GM21360 (cell line): ENCODE measurements around the gene NPBWR2.

Source experiments
- ATAC-seq: cut with Tn5 transposase; IDR thresholded peaks from one replicate; pipeline ENCODE4 v1.9.1; 2021; ENCODE audit warnings: mild to moderate bottlenecking, moderate library complexity; ENCODE audit not compliant: unreplicated experiment

NPBWR2 gene

GRCh38 chr20:64106981-64107735 is at the start of gene NPBWR2:
TSS of gene NPBWR2 (minus strand) at chr20:64107565. CDS start at chr20:64106831, 734 bp downstream.
- no peak for ATAC-seq

DNA sequence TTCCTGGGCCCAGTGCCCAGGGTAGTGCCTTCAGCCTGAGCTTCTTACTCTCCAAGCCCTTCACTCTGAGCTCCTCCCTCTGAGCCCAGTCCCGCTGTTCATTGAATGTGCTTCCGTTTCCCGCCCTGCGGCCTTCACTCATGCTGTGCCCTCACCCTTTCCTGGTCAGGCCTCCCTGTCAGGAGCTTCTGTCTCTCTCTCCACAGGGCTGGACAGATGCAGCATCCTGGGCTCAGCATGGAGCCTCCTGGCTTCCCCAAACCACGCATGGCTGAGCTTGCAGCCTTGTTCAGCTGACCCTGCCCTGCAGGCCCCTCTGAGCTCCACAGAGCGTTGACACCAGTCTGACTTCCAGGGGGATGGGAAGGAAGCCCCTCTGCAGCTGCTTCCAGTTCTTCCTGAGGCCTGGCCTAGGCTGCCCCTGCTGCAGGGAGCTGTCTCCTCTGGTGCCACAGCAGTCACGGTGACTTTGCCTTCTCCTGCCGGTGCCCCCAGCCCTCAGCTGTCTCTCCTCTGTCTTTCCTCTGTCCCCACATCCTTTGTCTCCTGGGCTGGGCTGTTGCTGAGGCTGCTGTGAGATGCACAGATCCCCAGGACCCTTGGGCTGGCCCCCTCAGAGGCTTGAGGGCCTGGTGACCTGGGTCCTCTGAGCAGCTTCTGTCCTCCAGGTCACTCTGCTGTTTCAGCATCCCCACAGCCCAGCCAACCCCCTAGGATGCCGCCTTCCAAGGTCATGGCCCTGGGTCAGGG is 48.9 kb upstream of the NPBWR2 start:
- no peak for ATAC-seq

DNA sequence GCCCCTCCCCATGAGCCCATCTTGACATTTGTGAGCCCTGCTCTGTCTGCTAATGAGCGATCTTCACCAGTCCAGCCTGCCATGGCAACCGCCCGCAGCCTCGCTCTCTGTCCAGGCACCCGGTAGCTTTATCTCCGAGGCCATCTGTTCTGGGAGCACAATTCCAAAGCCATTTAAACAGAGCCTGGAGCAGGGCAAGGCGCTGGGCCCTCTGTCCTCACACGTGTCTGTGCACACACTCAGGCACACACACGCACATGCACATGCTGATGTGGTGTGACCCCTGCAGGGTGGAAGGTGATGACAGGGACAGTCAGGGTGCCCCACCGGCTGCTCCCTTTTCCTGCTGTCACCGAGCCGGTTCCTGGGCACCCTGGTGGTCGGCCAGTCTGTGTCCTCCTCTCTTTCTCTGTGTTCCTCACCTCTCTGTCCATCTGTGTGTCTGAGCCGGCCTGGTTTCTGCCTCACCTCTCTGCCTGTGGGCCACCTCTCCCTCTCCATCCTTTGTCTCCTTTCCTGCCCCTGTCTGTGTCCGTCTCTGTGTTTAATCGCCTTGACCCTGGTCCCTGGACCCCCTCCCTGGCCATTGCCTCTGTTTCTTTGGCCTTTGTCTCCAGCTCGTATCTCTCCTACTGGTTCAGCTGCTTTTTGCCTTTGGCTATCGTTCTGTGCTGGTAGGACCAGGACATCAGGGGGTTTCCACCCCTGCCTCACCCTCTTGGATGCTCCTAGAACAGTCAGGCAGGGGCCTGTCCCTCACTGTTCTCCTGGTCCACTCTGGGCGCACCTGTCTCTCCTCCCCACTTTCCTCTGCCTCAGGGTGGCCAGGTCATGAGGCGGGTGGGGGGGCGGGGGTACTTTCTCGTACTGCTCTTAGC is 48.1 kb upstream of the NPBWR2 start:
- no peak for ATAC-seq

DNA sequence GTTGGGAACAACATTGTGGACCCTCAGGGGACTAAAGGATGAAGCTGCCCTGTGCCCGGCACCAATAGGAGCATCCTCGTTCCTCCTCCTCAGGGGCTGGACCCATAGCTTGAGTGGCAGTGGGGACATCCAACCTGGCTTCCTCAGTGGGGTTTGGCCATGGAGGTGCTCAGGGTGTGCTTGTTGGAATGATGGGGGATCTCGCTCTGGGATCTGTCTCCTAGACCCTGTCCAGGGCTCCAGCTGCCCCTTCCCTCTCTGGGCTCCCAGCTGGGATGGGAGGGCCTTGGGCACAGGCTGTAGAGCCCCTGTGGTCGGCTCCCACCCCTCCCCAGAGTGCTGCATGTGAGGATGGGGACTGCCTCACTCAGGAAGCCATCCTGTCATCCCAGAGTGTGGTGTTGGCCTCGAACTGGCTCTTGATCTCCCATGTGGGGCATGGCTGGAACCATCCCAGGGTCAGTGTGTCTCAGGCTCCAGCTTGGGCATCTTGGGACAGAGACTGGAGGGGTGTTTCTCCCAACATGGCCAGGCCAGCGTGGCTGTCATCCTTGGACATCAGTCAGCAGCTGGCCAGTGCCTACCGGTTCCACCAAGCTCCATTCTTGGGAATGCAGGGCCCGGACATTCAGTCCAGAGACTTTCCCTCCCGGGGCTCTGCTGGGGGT is 47.4 kb upstream of the NPBWR2 start:
- no peak for ATAC-seq

DNA sequence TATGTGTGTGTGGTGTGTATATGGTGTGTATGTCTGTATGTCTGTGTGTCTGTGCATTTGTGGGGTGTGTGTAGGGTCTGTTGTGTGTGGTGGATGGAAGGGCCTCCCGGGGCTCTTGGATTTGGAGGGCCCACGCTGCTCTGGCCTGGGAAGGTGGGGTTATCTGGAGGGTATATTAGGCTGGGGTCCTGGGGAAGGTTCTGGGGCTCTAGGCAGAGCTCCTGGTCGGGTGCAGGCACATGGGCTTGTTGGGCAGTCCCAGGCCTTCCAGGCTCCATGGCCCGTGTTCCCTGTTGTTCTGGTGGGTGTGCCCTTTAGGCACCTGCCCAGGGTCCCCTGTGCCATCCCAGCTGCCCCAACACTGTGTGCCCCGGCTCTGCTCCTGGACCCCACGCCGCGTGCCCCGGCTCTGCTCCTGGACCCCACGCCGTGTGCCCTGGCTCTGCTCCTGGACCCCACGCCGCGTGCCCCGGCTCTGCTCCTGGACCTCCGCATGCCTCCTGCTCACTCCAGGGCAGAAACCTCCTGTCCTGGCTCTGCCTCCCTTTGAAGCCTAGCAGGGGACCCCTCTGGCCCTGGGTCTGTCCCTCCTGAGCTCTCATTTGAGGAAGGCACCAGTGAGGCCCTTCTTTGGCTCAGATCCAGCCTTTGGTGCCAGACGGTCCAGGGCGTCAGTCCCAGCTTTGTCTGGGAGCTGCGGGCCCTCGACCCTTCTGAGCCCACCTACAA is 46.7 kb upstream of the NPBWR2 start:
- ATAC-seq: no peak

GRCh38 chr20:64153410-64153809 is 46.0 kb upstream of the NPBWR2 start:
- no peak for ATAC-seq

DNA sequence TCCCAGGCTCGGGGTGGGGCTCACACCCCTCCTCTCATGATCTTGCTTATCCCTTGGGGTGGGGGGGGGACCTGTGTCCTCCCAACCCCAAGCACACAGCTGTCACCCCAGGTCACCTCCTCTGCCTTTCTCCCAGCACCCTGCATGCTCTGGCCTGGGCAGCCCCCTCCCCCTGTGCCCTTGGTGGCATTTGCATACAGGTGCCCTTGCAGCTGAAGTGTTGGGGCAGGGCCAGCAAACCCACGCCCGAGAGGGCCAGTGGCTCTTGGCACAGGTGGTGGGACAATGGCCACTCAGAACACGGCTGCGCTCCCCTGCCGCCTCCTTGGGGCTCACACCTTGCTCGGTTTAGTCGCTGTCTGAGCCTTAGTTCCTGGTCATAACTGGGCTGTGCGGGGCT is 45.5 kb upstream of the NPBWR2 start:
- ATAC-seq: no peak

DNA sequence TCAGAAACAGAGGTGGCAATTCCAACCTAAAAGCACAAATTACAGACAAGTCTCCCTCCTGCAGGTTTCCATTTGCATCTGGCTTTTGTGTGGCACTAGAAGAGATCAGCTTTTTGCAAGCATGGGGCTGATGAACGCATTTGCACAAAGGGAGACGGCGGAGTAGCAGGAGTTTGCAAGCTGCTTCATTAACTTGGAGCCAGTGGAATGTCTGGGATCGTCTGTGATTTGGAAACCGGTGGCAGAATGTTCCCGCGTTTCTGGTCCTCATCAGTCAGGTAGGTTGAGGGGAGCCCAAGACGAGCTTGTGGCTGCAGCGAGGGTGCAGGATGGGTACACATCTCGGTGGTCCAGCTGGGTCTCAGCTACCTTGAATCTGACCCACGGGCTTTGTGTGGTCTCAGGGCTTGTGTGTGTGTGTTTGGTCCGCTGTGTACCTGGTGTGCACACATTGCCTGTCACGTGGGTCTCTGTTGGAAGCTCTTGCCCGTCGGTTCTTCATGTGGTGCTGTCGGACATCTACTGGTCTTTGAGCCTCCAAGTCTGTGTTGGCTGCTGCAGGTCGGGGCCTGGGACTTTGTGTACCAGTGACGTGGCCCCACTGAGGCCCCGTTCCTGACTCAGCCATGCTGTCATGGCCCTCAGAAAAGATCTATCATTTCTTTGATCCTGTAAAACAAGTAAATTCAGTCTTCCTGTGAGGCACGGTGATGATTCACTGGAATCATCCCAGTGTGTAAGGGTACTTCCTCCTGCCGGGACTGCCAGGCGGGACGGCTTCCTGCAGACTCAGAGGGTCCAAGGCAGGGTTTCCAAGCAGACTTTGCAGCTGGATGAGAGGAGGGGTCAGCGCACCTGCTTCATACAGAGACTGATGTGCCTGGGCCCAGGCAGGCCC is 44.5 kb upstream of the NPBWR2 start:
- ATAC-seq: no peak

- ATAC-seq: no peak
These were observed 43.6 kb upstream of the NPBWR2 start for GRCh38 chr20:64150756-64151632.

- ATAC-seq: no peak
These were observed 42.6 kb upstream of the NPBWR2 start for GRCh38 chr20:64149809-64150560.

DNA sequence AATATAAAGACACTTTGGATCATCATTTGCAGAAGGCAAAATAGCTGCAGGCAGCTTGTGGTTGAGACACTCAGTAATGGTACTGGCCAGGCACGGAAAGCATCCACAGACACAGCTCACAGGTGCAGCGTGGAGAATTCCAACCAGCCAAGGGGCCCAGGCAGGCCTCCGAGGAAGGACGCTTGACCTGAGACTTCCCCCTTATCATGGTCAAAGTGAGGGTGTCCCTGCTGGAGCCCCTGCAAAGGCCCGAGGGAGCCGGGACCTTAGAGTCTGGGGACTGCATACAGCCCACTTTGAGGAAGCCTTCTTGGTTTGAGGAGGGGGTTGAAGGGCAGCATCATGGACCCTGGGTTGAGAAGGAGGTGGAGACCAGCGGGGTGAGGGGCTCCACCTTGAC is 41.8 kb upstream of the NPBWR2 start:
- ATAC-seq: no peak

DNA sequence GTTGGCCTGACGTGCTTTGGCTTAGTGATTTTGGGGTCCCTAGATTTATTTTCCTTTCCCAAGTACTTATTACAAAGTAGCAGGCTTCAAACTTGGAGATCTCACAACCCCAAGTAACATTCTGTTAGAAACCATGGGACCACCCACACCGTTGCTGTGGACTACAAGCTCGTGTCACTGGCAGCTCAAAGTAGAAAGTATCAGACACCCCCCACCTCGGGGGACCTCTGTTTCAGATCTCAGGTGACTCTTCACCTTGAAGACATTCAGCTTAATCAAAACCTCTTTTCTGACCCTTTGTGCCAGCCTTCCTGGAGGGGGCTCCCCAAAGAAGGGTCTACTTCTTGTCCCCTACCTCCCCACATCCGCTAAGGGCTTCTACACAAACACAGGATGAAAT is 41.2 kb upstream of the NPBWR2 start:
- no peak for ATAC-seq

GRCh38 chr20:64146936-64147477 is 39.6 kb upstream of the NPBWR2 start:
- no peak for ATAC-seq

DNA sequence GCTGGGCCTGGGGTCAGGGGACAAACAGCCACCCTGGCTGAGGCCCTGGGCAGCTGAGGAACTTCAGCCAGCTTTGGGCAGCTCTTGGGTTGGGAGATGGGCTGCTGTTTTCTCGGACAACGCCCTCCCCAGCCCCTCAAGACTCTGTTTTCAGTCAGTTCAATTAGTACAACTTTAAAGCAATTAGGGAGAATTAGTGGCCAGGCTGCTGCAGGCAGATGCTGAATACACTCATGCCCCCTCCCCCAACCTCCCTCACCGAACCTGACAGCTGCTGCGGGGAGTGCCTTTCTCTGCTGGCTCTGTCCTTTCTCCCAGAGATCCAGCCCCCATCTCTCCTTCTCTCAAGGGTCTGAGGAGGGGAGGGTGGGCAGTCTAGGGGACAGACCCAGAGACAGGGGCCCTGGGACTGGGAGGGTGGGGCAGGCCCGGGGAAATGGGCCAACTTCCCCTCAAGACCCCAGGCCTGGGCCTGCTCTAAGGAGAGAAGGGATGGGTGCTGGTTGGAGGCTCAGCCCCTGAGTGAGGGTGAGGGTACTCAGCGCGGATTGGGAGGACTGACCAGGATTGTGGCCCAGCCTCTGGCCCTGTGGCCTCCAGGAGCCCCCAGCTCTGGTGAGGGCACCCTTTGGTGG is 39.1 kb upstream of the NPBWR2 start:
- no peak for ATAC-seq

- no peak for ATAC-seq
These were observed 38.3 kb upstream of the NPBWR2 start for GRCh38 chr20:64145458-64146300.
